Activated CD4-positive, alpha-beta memory T cell treated with anti-CD3 and anti-CD28 coated beads for 36 hours (primary cell): ENCODE data around the gene ZNF519. TPM values are rescaled to one million over a fixed set of nuclear protein-coding genes. Genes with fewer than 3 reads are reported as not detected.
"Not testable (repeated sequence)": the region's sequence is repeated elsewhere in the genome, so short reads cannot be mapped to it uniquely, and the experiment has no call there.

Experiments
- CTCF ChIA-PET: fragments of 350-600 bp; sonication (Branson Sonifier 250); formaldehyde crosslinking; loops from one replicate; lab custom pipeline; 2021; ENCODE audit warnings: antibody characterized with exemption, inconsistent platforms; lab: Charles Lee
- POLR2A ChIA-PET: fragments of 350-600 bp; sonication (Branson Sonifier 250); formaldehyde crosslinking; loops from one replicate; lab custom pipeline; 2021; ENCODE audit warnings: antibody characterized with exemption; lab: Charles Lee
- DNase-seq: peaks from one replicate; pipeline ENCODE4 v3.0.0-alpha.2; 2020
- H3K27ac Mint-ChIP-seq: one replicate; pipeline ENCODE4 v1.8.0; 2021; ENCODE audit warnings: mixed read lengths
- H3K27me3 Mint-ChIP-seq: one replicate; pipeline ENCODE4 v1.8.0; 2021; ENCODE audit warnings: mixed read lengths
- H3K36me3 Mint-ChIP-seq: one replicate; pipeline ENCODE4 v1.8.0; 2021; ENCODE audit warnings: mixed read lengths
- H3K4me1 Mint-ChIP-seq: one replicate; pipeline ENCODE4 v1.8.0; 2021; ENCODE audit warnings: low read depth, mixed read lengths
- H3K4me3 Mint-ChIP-seq: one replicate; pipeline ENCODE4 v1.8.0; 2021; ENCODE audit warnings: mild to moderate bottlenecking, mixed read lengths
- H3K9me3 Mint-ChIP-seq: one replicate; pipeline ENCODE4 v1.8.0; 2021; ENCODE audit warnings: mixed read lengths
- intact Hi-C: fragments of 100-400 bp; cut with micrococcal nuclease; formaldehyde crosslinking; loops from one replicate; pipeline ENCODE4 v1.15.1; 2023
- total RNA-seq, 2 experiments: library from RNA; stranded (reverse); gene quantifications; one replicate each; pipeline ENCODE4 v1.2.3, GENCODE V29; 2021

Gene ZNF519
- total RNA-seq, 2 experiments from 2014 or later: 14.1 to 15.8 TPM

- DNase-seq, H3K4me1 Mint-ChIP-seq, CTCF ChIA-PET, H3K27ac Mint-ChIP-seq, H3K27me3 Mint-ChIP-seq, H3K4me3 Mint-ChIP-seq, H3K9me3 Mint-ChIP-seq, POLR2A ChIA-PET, intact Hi-C loops, H3K36me3 Mint-ChIP-seq: not testable (repeated sequence)
Measured at GRCh38 chr18:14143871-14144627, 11.8 kb upstream of the ZNF519 start.

DNA sequence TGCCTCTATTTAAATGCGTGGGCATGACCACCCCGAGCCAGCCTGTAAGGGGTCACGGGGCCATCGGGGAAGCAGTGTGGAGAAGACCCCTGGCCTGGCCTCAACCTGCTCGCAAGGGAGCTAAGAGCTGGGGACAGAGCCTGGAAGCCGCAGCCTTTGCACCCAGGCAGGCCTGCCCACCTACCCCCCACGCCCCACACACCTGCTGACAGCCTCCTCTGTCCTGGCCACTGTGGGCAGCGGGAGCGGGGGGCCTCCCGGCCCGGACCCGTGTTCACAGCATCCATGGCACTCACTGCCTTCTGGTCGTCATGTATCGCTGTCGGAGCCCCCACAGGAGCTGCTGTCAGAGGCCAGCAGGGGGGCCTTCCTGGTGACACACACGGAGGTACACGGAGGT lies 11.2 kb upstream of the ZNF519 start:
- DNase-seq, H3K4me3 Mint-ChIP-seq, POLR2A ChIA-PET, H3K4me1 Mint-ChIP-seq, H3K27ac Mint-ChIP-seq, H3K27me3 Mint-ChIP-seq, H3K36me3 Mint-ChIP-seq, intact Hi-C loops, H3K9me3 Mint-ChIP-seq, CTCF ChIA-PET: not testable (repeated sequence)

- H3K4me1 Mint-ChIP-seq, H3K27ac Mint-ChIP-seq, CTCF ChIA-PET, H3K4me3 Mint-ChIP-seq, POLR2A ChIA-PET, H3K27me3 Mint-ChIP-seq, H3K36me3 Mint-ChIP-seq, intact Hi-C loops, H3K9me3 Mint-ChIP-seq, DNase-seq: not testable (repeated sequence)
Measured at GRCh38 chr18:14142177-14142576, 9.9 kb upstream of the ZNF519 start.

DNA sequence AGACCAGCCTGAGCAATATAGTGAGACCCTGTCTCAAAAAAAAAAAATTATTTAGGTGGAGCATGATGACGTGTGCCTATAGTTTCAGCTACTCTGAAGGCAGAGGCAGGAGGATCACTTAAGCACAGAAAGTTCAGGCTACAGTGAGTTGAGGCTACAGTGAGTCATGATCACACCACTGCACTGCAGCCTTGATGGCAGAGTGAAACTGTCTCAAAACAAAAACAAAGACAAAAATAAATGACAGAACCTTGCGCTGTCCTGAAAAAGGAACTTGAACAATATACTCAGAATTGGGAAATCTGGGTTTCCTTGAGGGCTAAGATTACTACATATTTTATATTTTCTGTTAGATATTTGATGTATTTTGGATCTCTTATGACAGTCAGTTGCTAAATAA lies 7.3 kb upstream of the ZNF519 start:
- H3K27ac Mint-ChIP-seq, POLR2A ChIA-PET, H3K4me1 Mint-ChIP-seq, H3K4me3 Mint-ChIP-seq, intact Hi-C loops, H3K36me3 Mint-ChIP-seq, H3K27me3 Mint-ChIP-seq, DNase-seq, CTCF ChIA-PET, H3K9me3 Mint-ChIP-seq: not testable (repeated sequence)

- DNase-seq, H3K9me3 Mint-ChIP-seq, H3K36me3 Mint-ChIP-seq, POLR2A ChIA-PET, H3K27me3 Mint-ChIP-seq, H3K4me3 Mint-ChIP-seq, H3K27ac Mint-ChIP-seq, H3K4me1 Mint-ChIP-seq, intact Hi-C loops, CTCF ChIA-PET: not testable (repeated sequence)
Measured at GRCh38 chr18:14137971-14138370, 5.7 kb upstream of the ZNF519 start.

DNA sequence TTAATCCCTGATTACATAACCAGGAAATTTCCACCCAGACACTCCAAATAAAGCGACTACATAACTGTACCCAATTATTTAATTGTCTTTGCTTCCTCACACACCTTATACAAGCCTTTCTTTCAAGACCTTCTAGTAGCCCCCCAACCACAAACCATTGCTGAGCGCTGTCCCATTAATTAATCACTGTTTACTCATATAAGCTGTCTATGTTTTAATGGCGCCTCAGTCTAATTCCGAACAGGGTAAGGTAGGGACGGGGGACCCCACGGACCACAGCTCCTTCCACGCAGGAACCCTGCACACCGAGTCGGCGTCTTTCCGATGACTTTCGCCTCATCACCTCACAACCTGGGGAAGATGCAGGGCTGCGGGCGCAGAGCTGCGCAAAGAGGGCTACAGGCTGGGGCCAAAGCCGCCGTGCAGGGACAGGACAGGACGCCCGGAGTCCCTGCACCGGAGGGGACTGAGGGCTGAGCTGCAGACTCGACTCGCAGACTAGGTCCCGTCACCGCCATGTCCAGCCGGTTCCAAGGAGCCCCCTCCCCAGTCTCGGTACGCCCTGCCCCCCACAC lies 452 bp downstream of the ZNF519 start:
- DNase-seq, H3K27me3 Mint-ChIP-seq, H3K9me3 Mint-ChIP-seq, CTCF ChIA-PET, H3K36me3 Mint-ChIP-seq, POLR2A ChIA-PET: not testable (repeated sequence)
- Mint-ChIP-seq H3K27ac (peak overlapping the region; percentile 81), H3K4me1 (peaks cover 19% of the 10 kb centered on the region), H3K4me3 (peak overlapping the region; percentile 93)
- intact Hi-C loops: loop anchor here (2.0 kb wide), 1 partner anchor 47 kb away; no protein-coding TSS in a partner anchor

- H3K27me3 Mint-ChIP-seq, CTCF ChIA-PET, H3K27ac Mint-ChIP-seq, DNase-seq, POLR2A ChIA-PET, H3K9me3 Mint-ChIP-seq, intact Hi-C loops, H3K36me3 Mint-ChIP-seq: not testable (repeated sequence)
- Mint-ChIP-seq H3K4me3 (peak overlapping the region; percentile 93), H3K4me1 (peaks cover 19% of the 10 kb centered on the region)
Measured at GRCh38 chr18:14130804-14131203, 1.4 kb downstream of the ZNF519 start.

DNA sequence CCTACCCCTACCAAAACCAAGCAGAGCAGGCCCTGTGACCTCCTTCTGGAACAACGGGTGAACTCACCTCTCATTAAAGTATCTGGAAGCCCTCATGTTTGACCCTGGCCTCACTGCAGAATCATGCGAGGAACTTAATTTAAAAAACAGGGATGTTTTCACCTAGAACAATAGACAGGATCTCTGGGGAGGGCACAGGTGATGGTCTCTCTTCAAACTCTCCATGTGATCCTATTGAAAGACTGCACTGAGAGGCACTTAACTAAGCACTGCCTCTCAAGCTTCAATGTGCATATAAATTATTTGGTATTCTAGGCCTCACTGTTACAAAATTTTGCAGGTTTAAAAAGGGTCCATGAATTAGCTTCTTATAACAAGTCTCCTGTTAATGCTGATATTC lies 7.5 kb downstream of the ZNF519 start:
- intact Hi-C loops: no loop called here
- CTCF ChIA-PET: interaction anchor here (1.5 kb wide), 1 partner anchor 37 kb away, joined by 5 read pairs; no protein-coding TSS in a partner anchor
- H3K9me3 Mint-ChIP-seq: no peaks in the 10 kb centered on the region

DNA sequence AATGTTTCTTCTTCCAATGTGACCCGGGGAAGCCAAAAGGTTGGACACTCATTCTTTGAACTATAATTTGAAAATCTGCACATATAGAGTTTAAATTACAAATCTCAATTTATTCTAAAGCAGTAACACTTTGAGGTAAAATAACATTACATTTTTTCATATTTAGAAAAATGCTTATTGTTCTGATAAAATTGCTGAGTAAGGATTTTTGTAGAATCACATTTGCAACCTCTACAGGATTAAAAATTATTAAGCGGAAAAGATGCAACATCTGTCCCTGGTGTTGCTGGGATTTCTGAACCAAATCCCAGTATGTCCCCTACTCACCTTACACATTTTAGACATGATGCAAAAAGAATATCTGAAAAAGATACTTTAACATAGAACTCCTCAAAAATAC lies 10.1 kb downstream of the ZNF519 start:
- peaks cover 27% of the 10 kb centered on the region for H3K36me3 Mint-ChIP-seq
- H3K4me3 Mint-ChIP-seq: no peak overlapping the region
- H3K9me3 Mint-ChIP-seq: peaks cover 7% of the 10 kb centered on the region
- ChIA-PET POLR2A (no interaction called here), CTCF (no interaction called here)
- no peak for DNase-seq
- intact Hi-C loops: no loop called here
- H3K27ac Mint-ChIP-seq: no peak overlapping the region
- H3K27me3 Mint-ChIP-seq: no peaks in the 10 kb centered on the region
- H3K4me1 Mint-ChIP-seq: no peaks in the 10 kb centered on the region

More for the DNA sequence above, 7.5 kb downstream of the ZNF519 start:
- peaks cover 8% of the 10 kb centered on the region for H3K36me3 Mint-ChIP-seq
- no peak for DNase-seq
- H3K27ac Mint-ChIP-seq: peak overlapping the region; percentile 47
- no peak overlapping the region for H3K4me3 Mint-ChIP-seq
- no peaks in the 10 kb centered on the region for H3K27me3 Mint-ChIP-seq
- POLR2A ChIA-PET: interaction anchor here (0.7 kb wide), 1 partner anchor 91 kb away, joined by 3 read pairs; no protein-coding TSS in a partner anchor
- peaks cover 8% of the 10 kb centered on the region for H3K4me1 Mint-ChIP-seq

GRCh38 chr18:14120926-14121325 lies 11.3 kb downstream of the ZNF519 start:
- ChIA-PET POLR2A (no interaction called here), CTCF (no interaction called here)
- Mint-ChIP-seq H3K27me3 (no peaks in the 10 kb centered on the region), H3K4me3 (no peak overlapping the region), H3K36me3 (peaks cover 31% of the 10 kb centered on the region), H3K9me3 (peaks cover 13% of the 10 kb centered on the region), H3K4me1 (no peaks in the 10 kb centered on the region), H3K27ac (no peak overlapping the region)
- DNase-seq: no peak
- intact Hi-C loops: no loop called here

DNA sequence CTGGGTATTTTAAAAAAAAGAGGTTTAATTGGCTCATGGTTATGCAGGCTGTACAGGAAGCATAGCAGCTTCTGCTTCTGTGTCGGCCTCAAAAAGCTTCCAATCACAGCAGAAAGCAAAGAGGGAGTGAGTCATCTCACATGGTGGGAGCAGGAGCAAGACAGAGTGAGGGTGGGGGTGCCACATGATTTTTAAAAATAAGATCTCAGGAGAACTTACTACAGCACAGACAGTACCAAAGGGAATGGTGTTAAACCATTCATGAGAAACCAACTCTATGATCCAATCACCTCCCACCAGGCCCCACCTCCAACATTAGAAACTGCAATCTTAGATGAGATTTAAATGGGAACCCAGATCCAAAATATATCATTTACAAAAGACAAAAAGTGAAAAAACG lies 14.6 kb downstream of the ZNF519 start:
- intact Hi-C loops: no loop called here
- ChIA-PET CTCF (no interaction called here), POLR2A (no interaction called here)
- Mint-ChIP-seq H3K27me3 (no peaks in the 10 kb centered on the region), H3K9me3 (peaks cover 17% of the 10 kb centered on the region), H3K36me3 (peaks cover 35% of the 10 kb centered on the region), H3K27ac (no peak overlapping the region), H3K4me3 (no peak overlapping the region), H3K4me1 (no peaks in the 10 kb centered on the region)
- DNase-seq: no peak

DNA sequence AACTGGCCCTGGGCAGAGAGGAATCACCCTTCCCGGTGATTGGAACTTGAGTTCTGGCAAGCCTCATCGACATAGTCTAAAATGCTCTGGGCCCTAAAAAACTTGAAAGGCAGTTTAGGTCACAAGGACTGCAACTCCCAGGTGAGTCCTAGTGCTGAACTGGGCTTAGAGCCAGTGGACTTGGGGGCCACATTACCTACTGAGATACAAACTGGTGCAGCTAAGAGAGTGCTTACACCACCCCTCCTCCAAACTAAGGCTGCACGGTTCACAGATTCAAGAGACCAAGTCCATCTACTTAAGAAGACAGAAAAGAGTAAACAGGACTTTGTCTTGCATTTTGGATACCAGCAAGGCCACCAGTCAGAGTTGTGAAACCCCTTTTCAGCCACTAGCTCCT lies 25.3 kb downstream of the ZNF519 start:
- CTCF ChIA-PET: no interaction called here
- DNase-seq: no peak
- POLR2A ChIA-PET: no interaction called here
- intact Hi-C loops: no loop called here
- H3K36me3 Mint-ChIP-seq: peaks cover 52% of the 10 kb centered on the region
- no peak overlapping the region for H3K27ac Mint-ChIP-seq
- no peaks in the 10 kb centered on the region for H3K27me3 Mint-ChIP-seq
- peaks cover 66% of the 10 kb centered on the region for H3K9me3 Mint-ChIP-seq
- H3K4me3 Mint-ChIP-seq: no peak overlapping the region
- no peaks in the 10 kb centered on the region for H3K4me1 Mint-ChIP-seq
